ENCODE results near the gene SLC9A3. TPM values are rescaled to one million over a fixed set of nuclear protein-coding genes. Genes with fewer than 3 reads are reported as not detected.

SLC9A3 gene
- total RNA-seq, 6 donors from 2014 or later: 1.0 to 4.1 (median 1.9) TPM

DNA sequence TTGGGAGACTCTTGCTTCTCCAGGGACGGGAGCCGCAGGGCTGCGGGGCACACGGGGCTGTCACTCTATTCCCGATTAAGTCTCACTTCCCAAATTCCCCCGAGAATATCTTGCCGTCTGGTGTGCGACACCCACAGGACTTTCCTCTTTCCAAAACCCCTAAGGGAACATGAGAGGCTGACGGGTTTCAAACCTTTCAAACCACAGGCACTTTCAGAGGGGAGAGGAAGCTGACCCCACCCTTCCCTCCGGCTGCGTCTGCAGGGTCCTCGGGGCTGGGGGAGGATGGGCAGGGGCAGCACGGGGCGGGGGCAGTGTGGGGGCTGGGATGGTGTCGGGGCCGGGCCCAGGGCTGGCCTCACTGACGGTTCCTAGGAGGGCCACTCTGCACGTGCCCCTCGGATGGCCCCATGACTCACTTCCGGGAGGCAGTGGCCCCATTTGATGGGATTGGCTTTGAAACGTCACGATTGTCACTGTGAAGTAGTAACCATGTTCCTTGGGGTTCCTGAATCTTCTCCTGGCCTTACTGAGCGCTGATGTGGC is 38.2 kb downstream of the SLC9A3 start:
- Histone ChIP-seq H3K27me3 (no peaks in the 10 kb centered on the region), H3K4me3 (no peak overlapping the region), H3K4me1 (peaks cover 0 to 4% (median 0%) of the 10 kb centered on the region in 4 donors), H3K27ac (no peak overlapping the region), H3K36me3 (no peaks in the 10 kb centered on the region), H3K9me3 (no peaks in the 10 kb centered on the region)
- peak in 1 of 2 donors; percentile 26 for ATAC-seq (ENCODE audit: low FRiP score in 2 of 2)
- peak in 1 of 2 donors; percentile 61 for DNase-seq
- WGBS, 2 donors: 29 to 36% methylated on average over 11 to 22 of the region's 23 CpGs
- TF ChIP-seq, protein P1, sequence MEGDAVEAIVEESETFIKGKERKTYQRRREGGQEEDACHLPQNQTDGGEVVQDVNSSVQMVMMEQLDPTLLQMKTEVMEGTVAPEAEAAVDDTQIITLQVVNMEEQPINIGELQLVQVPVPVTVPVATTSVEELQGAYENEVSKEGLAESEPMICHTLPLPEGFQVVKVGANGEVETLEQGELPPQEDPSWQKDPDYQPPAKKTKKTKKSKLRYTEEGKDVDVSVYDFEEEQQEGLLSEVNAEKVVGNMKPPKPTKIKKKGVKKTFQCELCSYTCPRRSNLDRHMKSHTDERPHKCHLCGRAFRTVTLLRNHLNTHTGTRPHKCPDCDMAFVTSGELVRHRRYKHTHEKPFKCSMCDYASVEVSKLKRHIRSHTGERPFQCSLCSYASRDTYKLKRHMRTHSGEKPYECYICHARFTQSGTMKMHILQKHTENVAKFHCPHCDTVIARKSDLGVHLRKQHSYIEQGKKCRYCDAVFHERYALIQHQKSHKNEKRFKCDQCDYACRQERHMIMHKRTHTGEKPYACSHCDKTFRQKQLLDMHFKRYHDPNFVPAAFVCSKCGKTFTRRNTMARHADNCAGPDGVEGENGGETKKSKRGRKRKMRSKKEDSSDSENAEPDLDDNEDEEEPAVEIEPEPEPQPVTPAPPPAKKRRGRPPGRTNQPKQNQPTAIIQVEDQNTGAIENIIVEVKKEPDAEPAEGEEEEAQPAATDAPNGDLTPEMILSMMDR (IDR thresholded peaks at IDR 0.05): no peak
- no peak for TF ChIP-seq POLR2A (IDR thresholded peaks at IDR 0.05)
- no peak for TF ChIP-seq EP300 (IDR thresholded peaks at IDR 0.05)
- TF ChIP-seq POLR2AphosphoS5 (IDR thresholded peaks at IDR 0.05): no peak

DNA sequence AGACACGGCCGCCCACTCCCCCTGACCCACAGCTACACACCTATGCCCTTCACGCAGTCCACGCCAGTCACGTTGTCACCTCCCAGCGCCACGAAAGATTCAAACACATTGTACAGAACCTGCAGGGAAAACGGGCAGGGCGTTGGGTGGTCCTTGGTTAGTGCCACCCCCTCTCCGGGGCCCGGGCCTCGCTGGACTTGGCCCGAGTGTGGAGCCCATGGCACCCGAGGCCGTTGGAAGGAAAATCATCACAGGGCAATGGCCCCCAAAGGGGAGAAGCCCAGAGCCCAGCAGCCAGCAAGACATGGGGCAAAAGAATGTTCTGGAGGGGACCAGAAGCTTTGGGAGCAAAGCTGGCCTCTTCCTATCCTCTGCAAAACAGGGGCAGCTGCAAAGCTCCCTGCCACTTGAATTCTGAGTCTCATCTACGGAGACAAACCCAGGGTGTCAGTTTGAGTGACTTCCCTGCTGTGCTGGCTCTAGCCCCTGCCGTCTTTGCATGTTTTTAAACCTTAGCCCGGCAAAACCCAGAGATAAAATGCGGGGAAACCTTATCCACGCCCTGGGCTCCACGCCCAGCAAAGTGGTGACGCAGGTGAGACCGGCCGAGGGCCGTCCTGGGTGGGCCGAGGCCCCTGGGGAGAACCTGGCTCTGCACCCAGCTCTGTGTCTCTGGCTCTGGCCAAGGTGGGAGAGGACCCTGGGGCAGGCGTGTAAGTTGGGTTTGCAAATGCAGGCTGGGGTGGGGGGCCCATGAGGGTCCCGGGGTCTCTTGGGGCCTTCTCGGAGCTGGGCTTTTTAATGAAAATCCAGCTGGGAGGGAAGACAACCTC is 38.9 kb downstream of the SLC9A3 start:
- no peak for TF ChIP-seq POLR2A (IDR thresholded peaks at IDR 0.05)
- TF ChIP-seq, protein P1 (IDR thresholded peaks at IDR 0.05): no peak
- H3K27ac ChIP-seq: no peak overlapping the region
- no peak overlapping the region for H3K4me3 ChIP-seq
- peaks cover 0 to 4% (median 0%) of the 10 kb centered on the region in 4 donors for H3K4me1 ChIP-seq
- no peaks in the 10 kb centered on the region for H3K27me3 ChIP-seq
- H3K36me3 ChIP-seq: no peaks in the 10 kb centered on the region
- no peak for ATAC-seq (ENCODE audit: low FRiP score in 2 of 2)
- H3K9me3 ChIP-seq: no peaks in the 10 kb centered on the region
- WGBS, 2 donors: 74 to 80% methylated on average over 21 to 29 of the region's 29 CpGs
- DNase-seq: peak in 1 of 2 donors; percentile 70

DNA sequence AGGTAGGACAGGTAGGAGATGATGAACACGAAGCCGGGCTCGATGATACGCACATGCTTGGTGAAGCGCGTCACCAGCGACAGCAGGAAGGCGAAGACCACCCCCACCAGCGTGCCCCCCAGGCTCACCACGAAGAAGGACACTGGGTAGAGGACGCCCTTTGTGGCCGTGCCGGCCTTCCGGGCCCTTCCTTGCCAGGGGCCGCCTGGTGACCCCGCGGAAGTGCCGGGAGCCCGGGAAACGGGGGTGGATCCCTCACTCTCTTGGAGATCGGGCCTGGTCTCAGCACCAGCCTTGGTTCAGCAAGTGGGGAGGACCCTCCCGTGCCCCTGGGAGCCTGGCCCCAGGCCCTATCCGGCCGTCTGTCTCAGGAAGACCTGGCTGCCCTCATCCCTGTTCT is 39.7 kb downstream of the SLC9A3 start:
- TF ChIP-seq EP300 (IDR thresholded peaks at IDR 0.05) (no peak), POLR2AphosphoS5 (IDR thresholded peaks at IDR 0.05) (no peak), POLR2A (IDR thresholded peaks at IDR 0.05) (no peak)
- TF ChIP-seq, protein P1 (IDR thresholded peaks at IDR 0.05): no peak
- H3K4me1 ChIP-seq: peaks cover 0 to 4% (median 0%) of the 10 kb centered on the region in 4 donors
- ATAC-seq (ENCODE audit: low FRiP score in 2 of 2) (no peak), DNase-seq (peak in 1 of 2 donors; percentile 80)
- no peaks in the 10 kb centered on the region for H3K9me3 ChIP-seq
- H3K36me3 ChIP-seq: no peaks in the 10 kb centered on the region
- WGBS, 2 donors: 90 to 92% methylated on average over 20 to 24 of the region's 24 CpGs
- no peak overlapping the region for H3K4me3 ChIP-seq
- H3K27me3 ChIP-seq: peaks cover 0 to 5% (median under 1%) of the 10 kb centered on the region in 4 donors
- H3K27ac ChIP-seq: no peak overlapping the region

DNA sequence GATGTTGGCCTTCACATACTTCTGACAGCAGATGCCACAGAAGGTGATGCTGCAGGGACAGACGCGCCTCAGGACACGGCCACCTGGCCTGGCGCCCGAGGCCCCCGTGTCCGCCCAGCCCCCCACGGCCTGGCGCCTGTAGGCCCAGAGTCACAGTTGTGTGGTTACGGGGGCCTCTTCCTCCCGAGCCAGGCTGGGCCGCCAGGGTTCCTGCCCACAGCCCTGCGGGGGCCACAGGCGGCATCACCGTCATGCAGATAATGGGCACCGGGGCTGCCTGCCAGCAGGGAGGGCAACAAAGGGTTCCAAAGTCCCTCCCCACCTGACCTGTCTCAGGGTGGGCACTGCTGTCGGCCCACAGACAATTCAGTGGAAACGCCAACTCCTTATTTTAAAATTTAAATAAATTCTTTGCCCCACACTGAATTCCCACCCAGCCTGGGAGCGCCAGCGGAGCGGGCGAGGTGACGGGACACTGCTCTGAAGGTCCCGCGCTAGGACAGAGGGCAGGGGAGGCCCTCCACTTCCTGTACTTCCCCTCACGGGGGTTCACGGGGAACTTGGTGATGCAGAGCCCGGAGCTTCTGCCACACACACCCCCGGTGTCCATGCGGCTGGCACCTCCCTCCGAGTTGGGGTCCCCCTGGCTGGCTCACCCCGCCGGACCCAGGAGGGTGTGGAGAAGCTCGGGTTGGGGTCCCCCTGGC is 40.7 kb downstream of the SLC9A3 start:
- peaks cover 0 to 4% (median 0%) of the 10 kb centered on the region in 4 donors for H3K4me1 ChIP-seq
- H3K27ac ChIP-seq: no peak overlapping the region
- no peaks in the 10 kb centered on the region for H3K36me3 ChIP-seq
- no peak for TF ChIP-seq POLR2AphosphoS5 (IDR thresholded peaks at IDR 0.05)
- no peak for TF ChIP-seq EP300 (IDR thresholded peaks at IDR 0.05)
- TF ChIP-seq, protein P1 (IDR thresholded peaks at IDR 0.05): no peak
- TF ChIP-seq POLR2A (IDR thresholded peaks at IDR 0.05): no peak
- ATAC-seq (ENCODE audit: low FRiP score in 2 of 2) (no peak), DNase-seq (peak in 1 of 2 donors; percentile 74)
- no peak overlapping the region for H3K4me3 ChIP-seq
- peaks cover 0 to 14% (median 4%) of the 10 kb centered on the region in 4 donors for H3K27me3 ChIP-seq
- WGBS, 2 donors: 40 to 64% methylated on average over 3 to 27 of the region's 34 CpGs
- no peaks in the 10 kb centered on the region for H3K9me3 ChIP-seq
